ENCODE measurements around the gene NBPF11. TPM values are rescaled to one million over a fixed set of nuclear protein-coding genes. Genes with fewer than 3 reads are reported as not detected.
"Not testable (repeated sequence)": the region's sequence is repeated elsewhere in the genome, so short reads cannot be mapped to it uniquely, and the experiment has no call there.

Gene NBPF11
- polyA plus RNA-seq, 6 donors from 2014 or later: 1.3 to 10.1 (median 3.9) TPM

GRCh38 chr1:148138606-148139005 lies 13.5 kb downstream of the NBPF11 start:
- H3K27ac Mint-ChIP-seq; H3K9me3 Mint-ChIP-seq; H3K27me3 Mint-ChIP-seq; DNase-seq; H3K36me3 Mint-ChIP-seq; ATAC-seq (ENCODE audit: low read depth in 2 of 2); H3K4me3 Mint-ChIP-seq; H3K4me1 Mint-ChIP-seq: not testable (repeated sequence)

- not testable (repeated sequence) for H3K27ac Mint-ChIP-seq; H3K9me3 Mint-ChIP-seq; DNase-seq; H3K36me3 Mint-ChIP-seq; ATAC-seq (ENCODE audit: low read depth in 2 of 2); H3K4me1 Mint-ChIP-seq; H3K4me3 Mint-ChIP-seq; H3K27me3 Mint-ChIP-seq
Measured at GRCh38 chr1:148122341-148122740, 29.7 kb downstream of the NBPF11 start.

- not testable (repeated sequence) for DNase-seq; H3K27me3 Mint-ChIP-seq; H3K9me3 Mint-ChIP-seq; H3K36me3 Mint-ChIP-seq; H3K27ac Mint-ChIP-seq; ATAC-seq (ENCODE audit: low read depth in 2 of 2); H3K4me3 Mint-ChIP-seq; H3K4me1 Mint-ChIP-seq
Measured at GRCh38 chr1:148120395-148120794, 31.7 kb downstream of the NBPF11 start.

- not testable (repeated sequence) for DNase-seq; H3K27me3 Mint-ChIP-seq; H3K36me3 Mint-ChIP-seq; H3K4me3 Mint-ChIP-seq; ATAC-seq (ENCODE audit: low read depth in 2 of 2); H3K4me1 Mint-ChIP-seq
- Mint-ChIP-seq H3K27ac (peak overlapping the region in 1 of 6 donors; percentile 10), H3K9me3 (peaks cover 0 to 11% (median 4%) of the 10 kb centered on the region in 7 donors)
Measured at GRCh38 chr1:148095732-148096131, 56.3 kb downstream of the NBPF11 start.

- not testable (repeated sequence) for H3K36me3 Mint-ChIP-seq; H3K9me3 Mint-ChIP-seq; H3K4me3 Mint-ChIP-seq; H3K27ac Mint-ChIP-seq; DNase-seq; ATAC-seq (ENCODE audit: low read depth in 2 of 2); H3K4me1 Mint-ChIP-seq
- peaks cover 4 to 10% (median 9%) of the 10 kb centered on the region in 3 donors for H3K27me3 Mint-ChIP-seq
Measured at GRCh38 chr1:148086196-148086595, 65.9 kb downstream of the NBPF11 start.

GRCh38 chr1:148081205-148081604 lies 70.9 kb downstream of the NBPF11 start:
- DNase-seq, H3K4me3 Mint-ChIP-seq, H3K9me3 Mint-ChIP-seq, H3K27ac Mint-ChIP-seq, H3K4me1 Mint-ChIP-seq, H3K36me3 Mint-ChIP-seq, H3K27me3 Mint-ChIP-seq: not testable (repeated sequence)
- peak; percentile 60 to 69 for ATAC-seq (ENCODE audit: low read depth in 2 of 2)

- H3K27ac Mint-ChIP-seq: not testable (repeated sequence)
Measured at GRCh38 chr1:148078632-148079519, 73.2 kb downstream of the NBPF11 start.

GRCh38 chr1:148078090-148078489 lies 74.0 kb downstream of the NBPF11 start:
- H3K36me3 Mint-ChIP-seq, H3K27me3 Mint-ChIP-seq, H3K27ac Mint-ChIP-seq, H3K4me1 Mint-ChIP-seq, H3K4me3 Mint-ChIP-seq, DNase-seq, H3K9me3 Mint-ChIP-seq: not testable (repeated sequence)
- ATAC-seq (ENCODE audit: low read depth in 2 of 2): peak; percentile 17 to 53

More at GRCh38 chr1:148078632-148079519, 73.2 kb downstream of the NBPF11 start:
- H3K4me1 Mint-ChIP-seq, H3K4me3 Mint-ChIP-seq, H3K36me3 Mint-ChIP-seq, DNase-seq, H3K27me3 Mint-ChIP-seq, H3K9me3 Mint-ChIP-seq: not testable (repeated sequence)
- ATAC-seq (ENCODE audit: low read depth in 2 of 2): peak; percentile 78 to 81

GRCh38 chr1:148077458-148077857 lies 74.6 kb downstream of the NBPF11 start:
- H3K36me3 Mint-ChIP-seq; DNase-seq; H3K4me3 Mint-ChIP-seq; H3K27ac Mint-ChIP-seq; H3K27me3 Mint-ChIP-seq; H3K4me1 Mint-ChIP-seq; H3K9me3 Mint-ChIP-seq; ATAC-seq (ENCODE audit: low read depth in 2 of 2): not testable (repeated sequence)

- not testable (repeated sequence) for H3K27ac Mint-ChIP-seq; H3K4me1 Mint-ChIP-seq; H3K27me3 Mint-ChIP-seq; DNase-seq; ATAC-seq (ENCODE audit: low read depth in 2 of 2); H3K9me3 Mint-ChIP-seq; H3K36me3 Mint-ChIP-seq; H3K4me3 Mint-ChIP-seq
Measured at GRCh38 chr1:148073392-148073791, 78.7 kb downstream of the NBPF11 start.

GRCh38 chr1:148068606-148069005 lies 83.5 kb downstream of the NBPF11 start:
- not testable (repeated sequence) for H3K4me3 Mint-ChIP-seq; H3K27me3 Mint-ChIP-seq; H3K4me1 Mint-ChIP-seq; H3K36me3 Mint-ChIP-seq; DNase-seq; ATAC-seq (ENCODE audit: low read depth in 2 of 2); H3K27ac Mint-ChIP-seq; H3K9me3 Mint-ChIP-seq

- H3K9me3 Mint-ChIP-seq; ATAC-seq (ENCODE audit: low read depth in 2 of 2); H3K36me3 Mint-ChIP-seq; H3K4me3 Mint-ChIP-seq; H3K27me3 Mint-ChIP-seq; H3K4me1 Mint-ChIP-seq; DNase-seq; H3K27ac Mint-ChIP-seq: not testable (repeated sequence)
Measured at GRCh38 chr1:148068201-148068600, 83.9 kb downstream of the NBPF11 start.

- peak overlapping the region in 7 of 8 donors; percentile 34 to 85 (median 61) for H3K4me3 Mint-ChIP-seq
- peaks cover 9 to 17% (median 12%) of the 10 kb centered on the region in 3 donors for H3K27me3 Mint-ChIP-seq
- H3K4me1 Mint-ChIP-seq, DNase-seq, H3K36me3 Mint-ChIP-seq, H3K9me3 Mint-ChIP-seq, H3K27ac Mint-ChIP-seq: not testable (repeated sequence)
- peak; percentile 19 to 27 for ATAC-seq (ENCODE audit: low read depth in 2 of 2)
Measured at GRCh38 chr1:148060294-148060701, 91.8 kb downstream of the NBPF11 start.

- H3K27me3 Mint-ChIP-seq: peaks cover 9 to 18% (median 12%) of the 10 kb centered on the region in 3 donors
- not testable (repeated sequence) for DNase-seq, H3K4me1 Mint-ChIP-seq, H3K27ac Mint-ChIP-seq, H3K36me3 Mint-ChIP-seq, H3K9me3 Mint-ChIP-seq, H3K4me3 Mint-ChIP-seq
- peak in 1 of 2 donors; percentile 20 for ATAC-seq (ENCODE audit: low read depth in 2 of 2)
Measured at GRCh38 chr1:148057384-148057783, 94.7 kb downstream of the NBPF11 start.
